T-helper 17 cell (primary cell): ENCODE results near the gene MLYCD. TPM values are rescaled to one million over a fixed set of nuclear protein-coding genes. Genes with fewer than 3 reads are reported as not detected.

Experiments used
- ATAC-seq: fragments of 150-1000 bp; cut with Tn5 transposase; 2 replicates; pipeline ENCODE4 v1.10.0; 2021; ENCODE audit warnings: mild to moderate bottlenecking, moderate library complexity
- DNase-seq, 3 donors: peaks; one replicate each; pipeline versions ENCODE4 v3.0.0 to v3.0.0-alpha.2; 2020 to 2021
- H3K9me3 ChIP-seq: one replicate; pipeline ENCODE4 v1.7.0; 2013; ENCODE audit warnings: low read length, mild to moderate bottlenecking; ENCODE audit not compliant: control insufficient read depth, poor library complexity, severe bottlenecking
- H3K27ac Mint-ChIP-seq: one replicate; pipeline ENCODE4 v1.8.0; 2022; ENCODE audit warnings: mild to moderate bottlenecking, moderate library complexity, mixed read lengths
- H3K27me3 Mint-ChIP-seq: one replicate; pipeline ENCODE4 v1.8.0; 2022; ENCODE audit warnings: mixed read lengths
- H3K36me3 Mint-ChIP-seq: one replicate; pipeline ENCODE4 v1.8.0; 2022; ENCODE audit warnings: low read depth, mixed read lengths
- H3K4me1 Mint-ChIP-seq: one replicate; pipeline ENCODE4 v1.8.0; 2022; ENCODE audit warnings: mild to moderate bottlenecking, mixed read lengths
- H3K4me3 Mint-ChIP-seq: one replicate; pipeline ENCODE4 v1.8.0; 2022; ENCODE audit warnings: mild to moderate bottlenecking, moderate library complexity, mixed read lengths
- total RNA-seq, 4 donors: library from RNA in 2 of 4; stranded (reverse) in 2 of 4; gene quantifications; one replicate each; pipeline ENCODE4 v1.2.3 and lab custom pipeline; 2022 to 2026

The MLYCD gene
- total RNA-seq, 2 donors from 2014 or later = 4.7 to 6.2 TPM

GRCh38 chr16:83923581-83924365 is 24.9 kb downstream of the MLYCD start:
- H3K4me3 Mint-ChIP-seq = no peak overlapping the region
- H3K27me3 Mint-ChIP-seq = no peaks in the 10 kb centered on the region
- no peak for DNase-seq
- no peak for ATAC-seq
- H3K36me3 Mint-ChIP-seq = peaks cover 7% of the 10 kb centered on the region
- peaks cover 18% of the 10 kb centered on the region for H3K4me1 Mint-ChIP-seq
- no peak overlapping the region for H3K27ac Mint-ChIP-seq
- no peaks in the 10 kb centered on the region for H3K9me3 ChIP-seq

- ATAC-seq (no peak), DNase-seq (no peak)
- H3K9me3 ChIP-seq = no peaks in the 10 kb centered on the region
- H3K27ac Mint-ChIP-seq = peak overlapping the region; percentile 9
- H3K4me3 Mint-ChIP-seq = no peak overlapping the region
- no peaks in the 10 kb centered on the region for H3K27me3 Mint-ChIP-seq
- peaks cover 6% of the 10 kb centered on the region for H3K36me3 Mint-ChIP-seq
- peaks cover 13% of the 10 kb centered on the region for H3K4me1 Mint-ChIP-seq
Observed at GRCh38 chr16:83924686-83925085, 25.8 kb downstream of the MLYCD start.

GRCh38 chr16:83925095-83925905 is 26.4 kb downstream of the MLYCD start:
- H3K36me3 Mint-ChIP-seq = peaks cover 6% of the 10 kb centered on the region
- no peak for ATAC-seq
- no peaks in the 10 kb centered on the region for H3K27me3 Mint-ChIP-seq
- no peak for DNase-seq
- H3K9me3 ChIP-seq = no peaks in the 10 kb centered on the region
- peaks cover 13% of the 10 kb centered on the region for H3K4me1 Mint-ChIP-seq
- peak overlapping the region; percentile 9 for H3K27ac Mint-ChIP-seq
- H3K4me3 Mint-ChIP-seq = no peak overlapping the region

- ATAC-seq (peak; percentile 12), DNase-seq (no peak)
- H3K4me1 Mint-ChIP-seq = peaks cover 12% of the 10 kb centered on the region
- peaks cover 3% of the 10 kb centered on the region for H3K36me3 Mint-ChIP-seq
- H3K9me3 ChIP-seq = no peaks in the 10 kb centered on the region
- no peak overlapping the region for H3K27ac Mint-ChIP-seq
- no peaks in the 10 kb centered on the region for H3K27me3 Mint-ChIP-seq
- no peak overlapping the region for H3K4me3 Mint-ChIP-seq
Observed at GRCh38 chr16:83925957-83926725, 27.2 kb downstream of the MLYCD start.

GRCh38 chr16:83926726-83927397 is 27.9 kb downstream of the MLYCD start:
- H3K36me3 Mint-ChIP-seq = peaks cover 3% of the 10 kb centered on the region
- DNase-seq (peak; percentile 22 to 49 (median 33)), ATAC-seq (peak; percentile 80)
- no peak overlapping the region for H3K4me3 Mint-ChIP-seq
- H3K4me1 Mint-ChIP-seq = peaks cover 12% of the 10 kb centered on the region
- no peaks in the 10 kb centered on the region for H3K27me3 Mint-ChIP-seq
- H3K9me3 ChIP-seq = no peaks in the 10 kb centered on the region
- no peak overlapping the region for H3K27ac Mint-ChIP-seq

- no peak overlapping the region for H3K4me3 Mint-ChIP-seq
- H3K9me3 ChIP-seq = no peaks in the 10 kb centered on the region
- DNase-seq (no peak), ATAC-seq (no peak)
- H3K27me3 Mint-ChIP-seq = no peaks in the 10 kb centered on the region
- peaks cover 3% of the 10 kb centered on the region for H3K36me3 Mint-ChIP-seq
- no peak overlapping the region for H3K27ac Mint-ChIP-seq
- H3K4me1 Mint-ChIP-seq = peaks cover 12% of the 10 kb centered on the region
Observed at GRCh38 chr16:83928341-83929055, 29.6 kb downstream of the MLYCD start.

GRCh38 chr16:83929811-83930555 is 31.1 kb downstream of the MLYCD start:
- DNase-seq = no peak
- no peaks in the 10 kb centered on the region for H3K9me3 ChIP-seq
- no peak for ATAC-seq
- Mint-ChIP-seq H3K36me3 (peaks cover 1% of the 10 kb centered on the region), H3K27ac (no peak overlapping the region), H3K4me1 (peaks cover 11% of the 10 kb centered on the region), H3K4me3 (no peak overlapping the region), H3K27me3 (peaks cover 4% of the 10 kb centered on the region)

- Mint-ChIP-seq H3K4me1 (peaks cover 6% of the 10 kb centered on the region), H3K4me3 (no peak overlapping the region), H3K27me3 (peaks cover 8% of the 10 kb centered on the region), H3K36me3 (peaks cover 4% of the 10 kb centered on the region), H3K27ac (no peak overlapping the region)
- no peak for ATAC-seq
- no peaks in the 10 kb centered on the region for H3K9me3 ChIP-seq
- DNase-seq = no peak
Observed at GRCh38 chr16:83930730-83931500, 32.0 kb downstream of the MLYCD start.

- peaks cover 8% of the 10 kb centered on the region for H3K27me3 Mint-ChIP-seq
- peaks cover 4% of the 10 kb centered on the region for H3K36me3 Mint-ChIP-seq
- no peaks in the 10 kb centered on the region for H3K9me3 ChIP-seq
- no peak overlapping the region for H3K27ac Mint-ChIP-seq
- no peak overlapping the region for H3K4me3 Mint-ChIP-seq
- DNase-seq (no peak), ATAC-seq (no peak)
- peaks cover 5% of the 10 kb centered on the region for H3K4me1 Mint-ChIP-seq
Observed at GRCh38 chr16:83931556-83931955, 32.6 kb downstream of the MLYCD start.

GRCh38 chr16:83932304-83932703 is 33.4 kb downstream of the MLYCD start:
- DNase-seq = no peak
- Mint-ChIP-seq H3K27me3 (peaks cover 8% of the 10 kb centered on the region), H3K4me3 (no peak overlapping the region), H3K27ac (no peak overlapping the region), H3K36me3 (peaks cover 6% of the 10 kb centered on the region), H3K4me1 (peaks cover 5% of the 10 kb centered on the region)
- no peak for ATAC-seq
- H3K9me3 ChIP-seq = no peaks in the 10 kb centered on the region

- peaks cover 8% of the 10 kb centered on the region for H3K27me3 Mint-ChIP-seq
- no peak overlapping the region for H3K27ac Mint-ChIP-seq
- ATAC-seq (no peak), DNase-seq (no peak)
- H3K36me3 Mint-ChIP-seq = peaks cover 6% of the 10 kb centered on the region
- peaks cover 5% of the 10 kb centered on the region for H3K4me1 Mint-ChIP-seq
- H3K4me3 Mint-ChIP-seq = no peak overlapping the region
- no peaks in the 10 kb centered on the region for H3K9me3 ChIP-seq
Observed at GRCh38 chr16:83932955-83933673, 34.2 kb downstream of the MLYCD start.
